Nephron (organoid): ENCODE data around the gene SLIT1.

Experiments used
- H3K27ac Mint-ChIP-seq, 3 experiments: 2 replicates each; pipeline ENCODE4 v1.8.0; 2020; ENCODE audit warnings: mixed read lengths in 3 of 3, mild to moderate bottlenecking in 2 of 3, moderate library complexity in 1 of 3
- H3K27me3 Mint-ChIP-seq: 2 replicates; pipeline ENCODE4 v1.8.0; 2021; ENCODE audit warnings: low read depth, mild to moderate bottlenecking, moderate library complexity, mixed read lengths
- H3K36me3 Mint-ChIP-seq: 2 replicates; pipeline ENCODE4 v1.8.0; 2020; ENCODE audit warnings: low read depth, mixed read lengths
- H3K4me1 Mint-ChIP-seq: 2 replicates; pipeline ENCODE4 v1.8.0; 2020; ENCODE audit warnings: mixed read lengths
- H3K4me3 Mint-ChIP-seq, 3 experiments: 2 replicates each; pipeline ENCODE4 v1.8.0; 2020; ENCODE audit warnings: mild to moderate bottlenecking in 3 of 3, mixed read lengths in 3 of 3, moderate library complexity in 2 of 3
- H3K9me3 Mint-ChIP-seq: 2 replicates; pipeline ENCODE4 v1.8.0; 2020; ENCODE audit warnings: mixed read lengths
- TF ChIP-seq, protein P1 (sequence below), 3 experiments: fragments of 200-600 bp; sonication (generic); IDR thresholded peaks; one replicate each; pipeline ENCODE4 v1.5.0; 2021; ENCODE audit warnings: antibody characterized with exemption in 3 of 3; ENCODE audit not compliant: unreplicated experiment in 3 of 3

Gene SLIT1

DNA sequence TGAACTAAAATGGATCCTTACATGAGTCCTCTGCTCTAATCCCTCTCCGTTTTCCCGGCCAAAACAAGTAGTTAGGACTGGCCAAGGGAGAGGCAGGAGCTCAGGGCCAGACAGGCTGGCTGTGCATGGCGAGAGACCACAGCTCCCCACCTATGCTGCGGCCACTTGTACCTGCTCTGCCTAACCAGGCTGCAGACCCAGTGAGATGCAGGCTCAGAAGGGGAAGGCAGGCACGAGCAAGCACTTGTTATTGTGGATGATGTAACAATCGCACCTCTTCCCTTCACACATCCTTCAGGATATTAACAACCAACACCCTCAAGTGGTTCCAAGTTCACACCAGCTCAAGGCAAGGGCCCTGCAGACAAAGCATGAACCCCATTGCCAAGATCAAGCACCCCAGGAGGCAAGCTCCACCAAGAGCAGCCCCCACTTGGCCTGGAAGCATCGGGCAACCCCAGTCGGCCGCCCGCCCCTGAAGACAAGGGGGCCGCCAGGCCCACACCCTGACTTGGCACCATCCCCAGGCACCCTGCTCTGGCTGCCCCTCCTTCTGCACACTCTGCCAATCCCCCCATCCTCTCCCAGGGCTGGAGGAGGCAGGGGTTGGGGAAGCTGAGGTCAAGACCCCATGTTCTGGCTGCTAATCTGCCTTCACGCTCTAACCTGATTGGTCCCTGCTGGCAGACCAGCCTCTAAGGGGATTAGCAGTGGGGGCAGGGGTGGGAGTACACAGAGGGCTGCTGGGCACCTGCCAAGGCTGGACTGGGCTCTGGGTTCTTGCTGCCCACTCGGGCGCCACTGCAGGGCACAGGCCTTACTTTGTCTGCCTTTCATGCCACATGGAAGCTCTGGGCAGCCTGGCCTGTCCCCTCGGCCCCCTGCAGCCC, 111.3 kb downstream of the SLIT1 start:
- TF ChIP-seq, protein P1, sequence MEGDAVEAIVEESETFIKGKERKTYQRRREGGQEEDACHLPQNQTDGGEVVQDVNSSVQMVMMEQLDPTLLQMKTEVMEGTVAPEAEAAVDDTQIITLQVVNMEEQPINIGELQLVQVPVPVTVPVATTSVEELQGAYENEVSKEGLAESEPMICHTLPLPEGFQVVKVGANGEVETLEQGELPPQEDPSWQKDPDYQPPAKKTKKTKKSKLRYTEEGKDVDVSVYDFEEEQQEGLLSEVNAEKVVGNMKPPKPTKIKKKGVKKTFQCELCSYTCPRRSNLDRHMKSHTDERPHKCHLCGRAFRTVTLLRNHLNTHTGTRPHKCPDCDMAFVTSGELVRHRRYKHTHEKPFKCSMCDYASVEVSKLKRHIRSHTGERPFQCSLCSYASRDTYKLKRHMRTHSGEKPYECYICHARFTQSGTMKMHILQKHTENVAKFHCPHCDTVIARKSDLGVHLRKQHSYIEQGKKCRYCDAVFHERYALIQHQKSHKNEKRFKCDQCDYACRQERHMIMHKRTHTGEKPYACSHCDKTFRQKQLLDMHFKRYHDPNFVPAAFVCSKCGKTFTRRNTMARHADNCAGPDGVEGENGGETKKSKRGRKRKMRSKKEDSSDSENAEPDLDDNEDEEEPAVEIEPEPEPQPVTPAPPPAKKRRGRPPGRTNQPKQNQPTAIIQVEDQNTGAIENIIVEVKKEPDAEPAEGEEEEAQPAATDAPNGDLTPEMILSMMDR (IDR thresholded peaks at IDR 0.05; ENCODE audit: unreplicated experiment in 3 of 3) = no peak
- H3K4me1 Mint-ChIP-seq = no peaks in the 10 kb centered on the region
- peaks cover 23% of the 10 kb centered on the region for H3K27me3 Mint-ChIP-seq
- no peak overlapping the region for H3K27ac Mint-ChIP-seq
- H3K4me3 Mint-ChIP-seq = no peak overlapping the region
- H3K9me3 Mint-ChIP-seq = no peaks in the 10 kb centered on the region
- no peaks in the 10 kb centered on the region for H3K36me3 Mint-ChIP-seq

DNA sequence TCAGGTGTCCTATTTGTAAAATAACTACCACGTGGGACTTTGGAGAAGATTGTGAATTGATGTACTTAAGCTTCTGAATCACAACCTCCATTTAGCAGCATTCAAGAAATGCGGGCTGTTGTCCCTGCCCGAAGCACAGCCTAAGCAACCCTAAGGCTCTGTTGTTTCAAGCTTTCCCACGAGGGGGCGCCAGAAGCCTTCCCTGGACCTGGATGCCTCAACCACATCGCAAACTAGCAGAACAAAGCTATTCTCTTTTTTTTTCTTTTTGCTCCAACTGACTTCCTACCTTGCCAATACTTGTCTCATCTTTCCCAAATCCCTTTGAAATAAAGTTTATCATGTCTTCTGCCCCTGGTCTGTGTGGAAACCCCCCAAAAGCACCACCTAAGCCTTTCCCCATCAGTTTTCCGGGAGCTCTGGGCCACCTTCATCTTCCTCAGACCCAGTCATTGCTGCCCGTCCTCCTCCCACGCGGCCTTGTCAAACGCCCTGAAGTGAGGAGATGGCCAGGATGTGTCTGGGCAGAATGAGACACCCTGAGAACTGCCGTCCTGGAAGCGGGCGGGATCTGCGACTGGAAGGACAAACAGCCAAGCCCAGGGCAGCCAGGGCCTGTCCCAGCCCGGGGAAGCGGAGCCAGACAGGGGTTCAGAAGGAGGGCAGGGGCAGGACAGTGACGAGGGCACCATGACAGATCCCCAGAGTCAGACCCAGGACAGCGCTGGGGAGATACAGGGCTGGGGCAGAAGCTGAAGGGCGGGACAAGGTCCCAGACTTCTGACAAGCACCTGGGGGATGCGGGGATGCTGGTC, 112.7 kb downstream of the SLIT1 start:
- Mint-ChIP-seq H3K4me1 (no peaks in the 10 kb centered on the region), H3K27ac (no peak overlapping the region), H3K36me3 (no peaks in the 10 kb centered on the region), H3K4me3 (no peak overlapping the region), H3K27me3 (peaks cover 28% of the 10 kb centered on the region), H3K9me3 (no peaks in the 10 kb centered on the region)
- TF ChIP-seq, protein P1 (IDR thresholded peaks at IDR 0.05; ENCODE audit: unreplicated experiment in 3 of 3) = peak; percentile 89 to 97 (median 95)

DNA sequence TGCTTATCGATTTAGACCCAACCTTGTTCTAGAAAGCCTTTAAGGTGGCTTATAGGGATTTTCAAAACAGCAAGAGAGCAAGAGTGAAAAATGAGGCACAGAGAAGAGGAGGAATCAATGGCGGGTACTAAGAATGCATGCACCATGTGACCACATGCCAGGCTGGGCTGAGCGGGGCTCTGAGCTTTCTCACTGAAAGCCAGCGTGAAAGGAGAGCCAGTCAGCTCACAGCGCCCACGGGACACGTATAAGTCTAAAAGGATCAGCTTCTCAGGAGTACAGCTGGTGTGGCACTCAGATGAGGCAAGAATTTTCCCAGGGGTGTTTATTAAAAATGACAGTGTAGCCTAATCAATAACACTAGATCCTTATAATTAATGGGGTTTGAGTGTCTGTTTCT, 114.3 kb downstream of the SLIT1 start:
- TF ChIP-seq, protein P1 (IDR thresholded peaks at IDR 0.05; ENCODE audit: unreplicated experiment in 3 of 3) = no peak
- Mint-ChIP-seq H3K4me3 (no peak overlapping the region), H3K27ac (no peak overlapping the region), H3K9me3 (no peaks in the 10 kb centered on the region), H3K4me1 (no peaks in the 10 kb centered on the region), H3K27me3 (peaks cover 26% of the 10 kb centered on the region), H3K36me3 (no peaks in the 10 kb centered on the region)

DNA sequence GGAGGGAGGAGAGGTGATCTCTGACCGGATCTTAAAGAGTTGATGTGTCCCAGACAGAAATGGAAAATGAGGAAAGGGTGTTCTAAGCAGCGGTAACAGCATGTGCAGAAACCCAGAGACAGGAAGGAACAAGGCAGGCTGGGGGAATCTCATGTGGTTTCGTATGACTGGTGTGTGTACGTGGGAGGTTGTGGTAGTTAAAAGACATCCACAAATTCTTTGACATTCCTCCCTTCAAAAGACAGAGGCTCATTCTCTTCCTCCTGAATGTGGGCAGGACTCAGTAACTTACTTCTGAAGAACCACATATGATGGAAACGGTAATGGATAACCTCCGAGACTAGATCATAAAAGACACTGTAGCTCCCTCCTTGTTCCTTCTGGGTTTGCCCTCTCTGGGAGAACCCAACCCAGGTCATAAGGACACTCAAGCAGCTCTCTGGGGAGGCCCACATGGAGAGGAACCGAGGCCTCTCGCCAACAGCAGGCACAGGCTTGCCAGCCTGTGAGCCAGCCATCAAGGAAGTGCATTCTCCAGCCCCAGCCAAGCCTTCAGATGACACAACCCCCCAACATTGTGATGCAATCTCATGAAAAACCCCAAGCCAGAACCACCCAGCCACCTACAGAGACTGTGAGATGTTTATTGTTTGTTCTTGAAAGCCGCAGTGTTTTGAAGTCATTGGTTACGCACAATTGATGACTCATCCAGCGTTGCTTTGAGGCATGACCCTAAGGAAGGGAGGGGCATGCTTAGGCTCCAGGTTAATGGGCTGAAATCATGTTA, 116.0 kb downstream of the SLIT1 start:
- H3K4me3 Mint-ChIP-seq = no peak overlapping the region
- peaks cover 28% of the 10 kb centered on the region for H3K27me3 Mint-ChIP-seq
- H3K36me3 Mint-ChIP-seq = no peaks in the 10 kb centered on the region
- no peaks in the 10 kb centered on the region for H3K4me1 Mint-ChIP-seq
- TF ChIP-seq, protein P1 (IDR thresholded peaks at IDR 0.05; ENCODE audit: unreplicated experiment in 3 of 3) = no peak
- H3K9me3 Mint-ChIP-seq = no peaks in the 10 kb centered on the region
- no peak overlapping the region for H3K27ac Mint-ChIP-seq

DNA sequence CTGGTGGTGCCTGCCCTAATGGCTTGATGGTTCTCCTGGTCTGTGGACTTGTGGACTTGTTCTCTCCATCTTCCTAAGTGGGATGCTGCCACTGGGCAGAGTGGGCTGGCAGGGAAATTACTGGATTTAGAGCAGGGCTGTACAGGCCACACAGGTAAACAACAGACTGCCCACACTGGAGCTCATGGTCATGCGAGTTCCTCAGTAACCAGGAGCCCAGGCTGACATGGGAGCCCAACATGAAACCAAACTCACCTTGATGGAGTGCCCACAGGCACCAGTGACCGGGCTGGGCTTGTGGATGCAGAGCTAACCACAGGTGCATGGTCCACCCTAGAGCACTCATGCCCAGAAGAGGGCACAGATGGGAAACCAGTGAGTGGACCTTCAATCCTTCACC, 116.7 kb downstream of the SLIT1 start:
- Mint-ChIP-seq H3K4me3 (no peak overlapping the region), H3K9me3 (no peaks in the 10 kb centered on the region), H3K27ac (no peak overlapping the region), H3K27me3 (peaks cover 35% of the 10 kb centered on the region), H3K4me1 (no peaks in the 10 kb centered on the region), H3K36me3 (no peaks in the 10 kb centered on the region)
- TF ChIP-seq, protein P1 (IDR thresholded peaks at IDR 0.05; ENCODE audit: unreplicated experiment in 3 of 3) = no peak
